SK-N-SH treated with all-trans-retinoic acid at 6 μM for 48 hours (cell line): Measurements from ENCODE around the gene GCN1.

Experiments used
- ATAC-seq: fragments of 200-7000 bp; cut with Tn5 transposase; 3 replicates; pipeline ENCODE4 v1.9.1; 2020; ENCODE audit warnings: mild to moderate bottlenecking, moderate library complexity
- ARNTL ChIP-seq: fragments of 450-650 bp; formaldehyde crosslinking; IDR thresholded peaks from 2 replicates; pipeline ENCODE4 v1.5.0; 2020; ENCODE audit warnings: low read depth, mild to moderate bottlenecking, moderate library complexity, borderline replicate concordance
- BACH2 ChIP-seq: fragments of 250-450 bp; sonication (Bioruptor Pico); IDR thresholded peaks from 2 replicates; pipeline ENCODE4 v1.9.0; 2021; ENCODE audit warnings: mild to moderate bottlenecking, borderline replicate concordance
- CREB5 ChIP-seq: fragments of 250-450 bp; sonication (Bioruptor Pico); IDR thresholded peaks from 2 replicates; pipeline ENCODE4 v1.5.1; 2020; ENCODE audit warnings: low read depth, mild to moderate bottlenecking, moderate library complexity
- CSDC2 ChIP-seq: fragments of 250-450 bp; sonication (Bioruptor Pico); IDR thresholded peaks from 2 replicates; pipeline ENCODE4 v1.5.0; 2020; ENCODE audit warnings: mild to moderate bottlenecking, moderate library complexity
- CSRNP3 ChIP-seq: fragments of 250-450 bp; sonication (Bioruptor Pico); IDR thresholded peaks from 2 replicates; pipeline ENCODE4 v1.5.1; 2021; ENCODE audit warnings: mild to moderate bottlenecking, moderate library complexity
- ESRRG ChIP-seq: fragments of 250-450 bp; sonication (Bioruptor Pico); IDR thresholded peaks from 2 replicates; pipeline ENCODE4 v1.6.1; 2021; ENCODE audit warnings: mild to moderate bottlenecking
- GLIS3 ChIP-seq: fragments of 250-450 bp; sonication (Bioruptor Pico); IDR thresholded peaks from 2 replicates; pipeline ENCODE4 v1.5.0; 2020; ENCODE audit warnings: mild to moderate bottlenecking, moderate library complexity
- ISL1 ChIP-seq: fragments of 250-450 bp; sonication (Bioruptor Pico); IDR thresholded peaks from 2 replicates; pipeline ENCODE4 v2.1.2; 2022; ENCODE audit warnings: mild to moderate bottlenecking, moderate library complexity
- OSR1 ChIP-seq: fragments of 250-450 bp; sonication (Bioruptor Pico); IDR thresholded peaks from 2 replicates; pipeline ENCODE4 v1.8.0; 2022; ENCODE audit warnings: moderate library complexity, mild to moderate bottlenecking, inconsistent platforms
- PATZ1 ChIP-seq: fragments of 250-450 bp; sonication (Bioruptor Pico); IDR thresholded peaks from 2 replicates; pipeline ENCODE4 v1.8.0; 2020; ENCODE audit warnings: mild to moderate bottlenecking, moderate library complexity, borderline replicate concordance
- SNAI2 ChIP-seq: fragments of 250-450 bp; sonication (Bioruptor Pico); IDR thresholded peaks from 2 replicates; pipeline ENCODE4 v1.5.0; 2020; ENCODE audit warnings: mild to moderate bottlenecking, moderate library complexity
- TCF4 ChIP-seq: fragments of 250-450 bp; sonication (Bioruptor Pico); IDR thresholded peaks from 2 replicates; pipeline ENCODE4 v1.8.0; 2021; ENCODE audit warnings: mild to moderate bottlenecking, moderate library complexity, borderline replicate concordance
- TOX ChIP-seq: fragments of 250-450 bp; sonication (Bioruptor Pico); IDR thresholded peaks from 2 replicates; pipeline ENCODE4 v1.8.0; 2021; ENCODE audit warnings: mild to moderate bottlenecking, moderate library complexity, borderline replicate concordance
- TSHZ2 ChIP-seq: fragments of 250-450 bp; sonication (Bioruptor Pico); IDR thresholded peaks from 2 replicates; pipeline ENCODE4 v1.5.0; 2020; ENCODE audit warnings: mild to moderate bottlenecking, moderate library complexity
- ZC3H10 ChIP-seq: fragments of 250-450 bp; sonication (Bioruptor Pico); IDR thresholded peaks from 2 replicates; pipeline ENCODE4 v1.5.1; 2021; ENCODE audit warnings: mild to moderate bottlenecking, moderate library complexity
- ZFP3 ChIP-seq: fragments of 250-450 bp; sonication (Bioruptor Pico); IDR thresholded peaks from 2 replicates; pipeline ENCODE4 v1.5.0; 2020; ENCODE audit warnings: mild to moderate bottlenecking, moderate library complexity
- ZFP30 ChIP-seq: fragments of 450-650 bp; formaldehyde crosslinking; IDR thresholded peaks from 2 replicates; pipeline ENCODE4 v1.5.0; 2022; ENCODE audit warnings: mild to moderate bottlenecking, moderate library complexity
- ZNF565 ChIP-seq: fragments of 450-650 bp; formaldehyde crosslinking; conservative IDR thresholded peaks from 2 replicates; pipeline ENCODE4 v1.5.0; 2020; ENCODE audit warnings: low read depth, mild to moderate bottlenecking, moderate library complexity
- ZNF70 ChIP-seq: fragments of 450-650 bp; formaldehyde crosslinking; IDR thresholded peaks from 2 replicates; pipeline ENCODE4 v1.5.0; 2020; ENCODE audit warnings: mild to moderate bottlenecking, moderate library complexity
- ZNF8 ChIP-seq: fragments of 450-650 bp; formaldehyde crosslinking; IDR thresholded peaks from 2 replicates; pipeline ENCODE4 v1.5.0; 2020; ENCODE audit warnings: mild to moderate bottlenecking, moderate library complexity

GCN1 gene

GRCh38 chr12:120089105-120089504 lies 105.4 kb downstream of the GCN1 start:
- ATAC-seq, result no peak
- no peak for TF ChIP-seq ZNF565 (CRISPR knock-in tag)
- TF ChIP-seq ZNF70, result no peak
- TF ChIP-seq ZFP30 (CRISPR knock-in tag), result no peak
- no peak for TF ChIP-seq CSDC2 (CRISPR knock-in tag)
- no peak for TF ChIP-seq OSR1
- TF ChIP-seq ISL1 (CRISPR knock-in tag), result no peak

- ATAC-seq, result peak; percentile 96
- TF ChIP-seq ZNF8 (no peak), TSHZ2 (CRISPR knock-in tag) (no peak), CSRNP3 (CRISPR knock-in tag) (no peak), TCF4 (CRISPR knock-in tag) (no peak), ARNTL (CRISPR knock-in tag) (peak; percentile 22; the same call in 1 of the 2 replicates), ZFP3 (CRISPR knock-in tag) (0 out of 2 replicates have a peak, but pooled peaks have one; percentile 21), ZNF70 (no peak), PATZ1 (CRISPR knock-in tag) (0 out of 2 replicates have a peak, but pooled peaks have one; percentile 37), BACH2 (peak; percentile 100; the same call in 1 of the 2 replicates), ZNF565 (CRISPR knock-in tag) (no peak)
Measured at GRCh38 chr12:120086801-120087621, 107.5 kb downstream of the GCN1 start.

- TF ChIP-seq SNAI2 (CRISPR knock-in tag) (no peak), OSR1 (no peak), ZNF8 (no peak), ARNTL (CRISPR knock-in tag) (no peak), CREB5 (CRISPR knock-in tag) (no peak)
- no peak for ATAC-seq
Measured at GRCh38 chr12:120085920-120086645, 108.4 kb downstream of the GCN1 start.

GRCh38 chr12:120081641-120082040 lies 112.9 kb downstream of the GCN1 start:
- no peak for ATAC-seq
- TF ChIP-seq ARNTL (CRISPR knock-in tag), result no peak
- TF ChIP-seq TCF4 (CRISPR knock-in tag), result no peak
- TF ChIP-seq ZFP30 (CRISPR knock-in tag), result no peak
- TF ChIP-seq CSDC2 (CRISPR knock-in tag), result no peak
- no peak for TF ChIP-seq ISL1 (CRISPR knock-in tag)
- no peak for TF ChIP-seq SNAI2 (CRISPR knock-in tag)
- TF ChIP-seq PATZ1 (CRISPR knock-in tag), result no peak
- TF ChIP-seq ESRRG (CRISPR knock-in tag), result no peak
- no peak for TF ChIP-seq GLIS3 (CRISPR knock-in tag)
- no peak for TF ChIP-seq ZC3H10 (CRISPR knock-in tag)
- no peak for TF ChIP-seq ZNF70
- TF ChIP-seq ZNF565 (CRISPR knock-in tag), result no peak
- no peak for TF ChIP-seq BACH2
- TF ChIP-seq TOX (CRISPR knock-in tag), result no peak
